Peyer's patch (tissue), 4 donors: ENCODE data around the gene TRIM10.

Source experiments
- CTCF ChIP-seq, 6 experiments: fragments of 450-650 bp in 4 of 6; fragments of 200-600 bp in 2 of 6; sonication (generic) in 1 of 6; IDR thresholded peaks; one replicate each; pipeline ENCODE4 v1.5.1; 2017 to 2019; ENCODE audit warnings: antibody characterized with exemption in 6 of 6, mild to moderate bottlenecking in 3 of 6, moderate library complexity in 1 of 6
- POLR2A ChIP-seq, 2 donors: fragments of 450-650 bp; IDR thresholded peaks; one replicate each; pipeline ENCODE4 v1.5.1; 2017; ENCODE audit warnings: antibody characterized with exemption in 2 of 2, mild to moderate bottlenecking in 2 of 2, moderate library complexity in 2 of 2

GRCh38 chr6:30127238-30128093 is 33.5 kb downstream of the TRIM10 start:
- no peak for TF ChIP-seq CTCF (IDR thresholded peaks at IDR 0.05)
- no peak for TF ChIP-seq POLR2A (IDR thresholded peaks at IDR 0.05)
